ENCODE data around the gene SF1.

SF1 gene

DNA sequence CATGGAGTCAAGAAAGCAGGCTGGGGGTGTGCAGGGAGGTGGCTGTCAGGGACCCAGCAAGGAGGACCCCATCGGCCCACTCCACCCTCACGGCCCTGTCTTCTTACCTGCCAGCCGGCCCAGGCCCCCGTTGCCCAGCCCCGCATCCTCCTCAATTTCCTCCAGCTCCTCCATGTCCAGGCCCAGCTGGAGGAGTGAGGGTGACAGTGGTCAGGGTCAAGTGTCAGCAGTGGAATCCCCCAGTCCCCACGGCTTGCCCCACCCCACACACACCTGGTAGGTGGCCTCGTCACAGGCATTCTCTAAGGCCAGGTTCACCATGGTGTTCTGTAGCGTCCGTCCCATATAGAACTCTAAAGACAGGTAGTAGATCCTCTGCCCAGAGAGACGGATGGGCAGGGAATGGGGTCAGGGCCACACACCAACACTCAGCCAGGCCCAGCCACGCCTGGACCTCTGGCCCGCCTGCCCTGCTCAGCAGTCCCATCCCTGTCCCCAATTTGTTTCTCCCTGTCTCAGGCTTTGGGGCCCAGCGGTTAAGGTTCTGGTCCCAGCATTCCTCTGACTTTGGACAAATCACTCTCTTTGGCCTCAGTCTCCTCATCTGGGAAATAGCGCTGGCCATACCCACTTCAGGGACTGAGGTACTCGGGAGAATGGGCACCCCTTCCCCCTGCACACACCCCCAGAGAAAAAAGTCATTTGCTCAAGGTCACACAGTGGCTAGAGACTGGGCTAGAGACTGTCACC is 19.8 kb downstream of the SF1 start:
- TF ChIP-seq CTCF (IDR thresholded peaks at IDR 0.05) (no peak), ZFX (IDR thresholded peaks at IDR 0.05; ENCODE audit: borderline replicate concordance) (no peak)
- no peak overlapping the region for H3K27ac ChIP-seq

DNA sequence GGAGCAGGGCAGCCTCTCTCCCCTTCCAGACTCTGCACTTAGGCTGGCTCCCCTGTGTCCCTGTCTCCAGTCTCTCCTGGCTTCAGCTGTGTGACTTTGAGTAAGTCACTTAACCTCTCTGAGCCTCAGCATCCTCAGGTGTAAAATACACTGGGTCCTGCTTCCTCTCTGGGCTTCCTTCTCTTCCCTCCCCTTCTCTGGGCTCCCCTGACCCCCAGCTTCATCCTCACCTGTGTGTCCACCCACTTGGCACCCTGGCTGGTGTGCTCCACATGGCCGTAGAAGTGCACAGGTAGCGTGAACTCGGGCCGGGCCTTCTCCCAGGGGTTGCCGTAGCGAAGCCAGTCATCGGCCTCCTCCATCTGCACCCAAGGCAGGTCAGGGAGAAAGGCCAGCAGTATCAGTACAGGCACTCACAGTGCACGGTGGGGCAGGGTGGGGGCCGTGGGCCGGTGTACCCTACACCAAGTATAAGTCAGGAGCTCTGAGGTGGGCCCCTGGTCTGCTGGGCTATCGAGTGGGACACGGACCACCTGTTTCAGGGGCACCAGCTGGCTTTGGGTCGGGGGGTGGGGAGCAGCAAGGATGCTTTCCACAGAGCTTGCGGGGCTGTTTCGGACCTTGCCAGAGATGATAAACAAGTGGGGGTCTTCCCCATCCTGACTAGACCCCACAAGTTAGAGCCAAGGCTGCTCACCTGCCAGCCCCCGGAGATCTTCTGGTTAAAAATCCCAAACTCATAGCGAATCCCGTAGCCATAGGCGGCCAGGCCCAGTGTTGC is 20.6 kb downstream of the SF1 start:
- H3K27ac ChIP-seq = no peak overlapping the region

DNA sequence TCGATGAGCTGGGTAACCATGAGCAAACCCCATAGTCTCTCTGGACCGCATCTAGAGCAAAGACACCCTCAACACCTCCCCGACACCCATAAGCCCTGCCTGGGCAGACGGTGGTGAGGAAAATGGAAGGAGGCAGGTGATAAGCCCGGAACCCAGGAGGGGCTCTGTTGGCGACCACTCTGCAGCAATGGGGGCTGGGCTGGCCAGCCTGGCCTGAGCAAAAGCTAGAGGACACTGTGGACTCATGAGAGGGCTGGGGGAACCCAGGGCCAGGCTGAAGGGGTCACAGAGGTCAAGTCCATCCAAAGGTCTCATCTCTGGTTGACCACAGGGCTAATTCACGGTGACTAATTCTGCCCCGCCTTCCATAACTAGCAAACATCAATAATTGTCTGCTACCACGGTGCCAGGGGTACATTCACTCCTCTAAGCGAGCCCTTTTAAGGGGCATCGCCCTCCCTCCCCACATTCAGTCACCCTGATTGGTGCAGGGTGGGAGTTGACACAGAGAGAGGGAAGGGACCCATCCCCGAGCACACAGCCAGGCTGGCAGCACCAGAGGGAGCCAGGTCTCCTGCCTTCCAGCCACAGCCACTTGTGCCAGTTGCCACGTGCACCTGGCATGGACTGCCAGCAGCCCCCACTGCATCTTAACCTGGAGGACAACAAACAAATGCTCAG is 22.5 kb downstream of the SF1 start:
- TF ChIP-seq CTCF (IDR thresholded peaks at IDR 0.05) (no peak), ZFX (IDR thresholded peaks at IDR 0.05; ENCODE audit: borderline replicate concordance) (no peak)
- no peak overlapping the region for H3K27ac ChIP-seq

More for the DNA sequence above, 20.6 kb downstream of the SF1 start:
- TF ChIP-seq ZFX (IDR thresholded peaks at IDR 0.05; ENCODE audit: borderline replicate concordance) = no peak
- no peak for TF ChIP-seq CTCF (IDR thresholded peaks at IDR 0.05)

GRCh38 chr11:64754919-64755662 is 23.3 kb downstream of the SF1 start:
- TF ChIP-seq ZFX (IDR thresholded peaks at IDR 0.05; ENCODE audit: borderline replicate concordance) = no peak

GRCh38 chr11:64754124-64754918 is 24.0 kb downstream of the SF1 start:
- TF ChIP-seq CTCF (IDR thresholded peaks at IDR 0.05) (no peak), ZFX (IDR thresholded peaks at IDR 0.05; ENCODE audit: borderline replicate concordance) (no peak)
- H3K27ac ChIP-seq = no peak overlapping the region

More at GRCh38 chr11:64754919-64755662, 23.3 kb downstream of the SF1 start:
- no peak overlapping the region for H3K27ac ChIP-seq

- no peak overlapping the region for H3K27ac ChIP-seq
- TF ChIP-seq CTCF (IDR thresholded peaks at IDR 0.05) = no peak
- no peak for TF ChIP-seq ZFX (IDR thresholded peaks at IDR 0.05; ENCODE audit: borderline replicate concordance)
These were observed 24.8 kb downstream of the SF1 start for GRCh38 chr11:64753380-64754123.

All from 22Rv1 (cell line).